Measurements from ENCODE around the gene PAIP2. TPM values are rescaled to one million over a fixed set of nuclear protein-coding genes. Genes with fewer than 3 reads are reported as not detected.

PAIP2 gene
- total RNA-seq, 1 experiment from 2014 or later: 95.0 TPM

DNA sequence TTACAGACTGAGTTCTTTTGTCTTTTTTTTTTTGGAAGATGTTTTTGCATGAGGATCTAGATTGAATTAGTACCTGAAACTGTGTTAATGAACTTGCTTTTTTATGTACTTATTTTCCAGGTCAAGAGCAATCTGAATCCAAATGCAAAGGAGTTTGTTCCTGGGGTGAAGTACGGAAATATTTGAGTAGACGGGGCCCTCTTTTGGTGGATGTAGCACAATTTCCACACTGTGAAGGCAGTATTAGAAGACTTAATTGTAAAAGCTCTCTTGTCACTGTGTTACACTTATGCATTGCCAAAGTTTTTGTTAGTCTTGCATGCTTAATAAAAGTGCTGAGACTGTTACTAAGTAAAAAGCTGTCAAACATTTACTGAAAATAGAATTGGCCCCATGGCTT lies 27.0 kb downstream of the PAIP2 start:
- ChIA-PET POLR2A (ENCODE audit: low non-redundant PET) (no interaction called here), CTCF (interaction anchor here (0.5 to 1.2 kb wide), 5 partner anchors 48 to 790 kb away, joined by 3 to 12 read pairs (median 4); no protein-coding TSS in a partner anchor)
- H3K36me3 ChIP-seq (ENCODE audit: insufficient read depth, low read length, poor library complexity, severe bottlenecking): peaks cover 71% of the 10 kb centered on the region

GRCh38 chr5:139369181-139369580 lies 27.5 kb downstream of the PAIP2 start:
- no peak for DNase-seq (ENCODE audit: low spot score)
- H3K36me3 ChIP-seq (ENCODE audit: insufficient read depth, low read length, poor library complexity, severe bottlenecking): peaks cover 66% of the 10 kb centered on the region
- H3K4me3 ChIP-seq (ENCODE audit: low read depth, low read length, poor library complexity, severe bottlenecking): no peak overlapping the region
- H3K4me1 ChIP-seq (ENCODE audit: insufficient read depth, low read length, poor library complexity, severe bottlenecking): no peaks in the 10 kb centered on the region
- no peak for TF ChIP-seq EZH2 (IDR thresholded peaks at IDR 0.05; ENCODE audit: borderline replicate concordance, low read depth, low read length, poor library complexity, severe bottlenecking)
- TF ChIP-seq, protein P1, sequence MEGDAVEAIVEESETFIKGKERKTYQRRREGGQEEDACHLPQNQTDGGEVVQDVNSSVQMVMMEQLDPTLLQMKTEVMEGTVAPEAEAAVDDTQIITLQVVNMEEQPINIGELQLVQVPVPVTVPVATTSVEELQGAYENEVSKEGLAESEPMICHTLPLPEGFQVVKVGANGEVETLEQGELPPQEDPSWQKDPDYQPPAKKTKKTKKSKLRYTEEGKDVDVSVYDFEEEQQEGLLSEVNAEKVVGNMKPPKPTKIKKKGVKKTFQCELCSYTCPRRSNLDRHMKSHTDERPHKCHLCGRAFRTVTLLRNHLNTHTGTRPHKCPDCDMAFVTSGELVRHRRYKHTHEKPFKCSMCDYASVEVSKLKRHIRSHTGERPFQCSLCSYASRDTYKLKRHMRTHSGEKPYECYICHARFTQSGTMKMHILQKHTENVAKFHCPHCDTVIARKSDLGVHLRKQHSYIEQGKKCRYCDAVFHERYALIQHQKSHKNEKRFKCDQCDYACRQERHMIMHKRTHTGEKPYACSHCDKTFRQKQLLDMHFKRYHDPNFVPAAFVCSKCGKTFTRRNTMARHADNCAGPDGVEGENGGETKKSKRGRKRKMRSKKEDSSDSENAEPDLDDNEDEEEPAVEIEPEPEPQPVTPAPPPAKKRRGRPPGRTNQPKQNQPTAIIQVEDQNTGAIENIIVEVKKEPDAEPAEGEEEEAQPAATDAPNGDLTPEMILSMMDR (conservative IDR thresholded peaks at IDR 0.05; ENCODE audit: low read depth, low read length): no peak
- H3K27me3 ChIP-seq (replicated peaks; ENCODE audit: insufficient read depth, low read depth, low read length, poor library complexity): no peaks in the 10 kb centered on the region
- POLR2A ChIA-PET (ENCODE audit: low non-redundant PET): no interaction called here
- intact Hi-C loops (cut with micrococcal nuclease; ENCODE audit: unreplicated experiment): no loop called here
- H3K9me3 ChIP-seq (ENCODE audit: low read depth, low read length, poor library complexity, severe bottlenecking): no peaks in the 10 kb centered on the region
- CTCF ChIA-PET: interaction anchor here (0.5 to 1.2 kb wide), 3 partner anchors 49 to 790 kb away, joined by 4 to 12 read pairs (median 4); no protein-coding TSS in a partner anchor
- H3K27ac ChIP-seq (ENCODE audit: low read depth, low read length, poor library complexity, severe bottlenecking): no peak overlapping the region
- no TSS peak for BruUV-seq (replicated peaks)

More for the DNA sequence above, 27.0 kb downstream of the PAIP2 start:
- DNase-seq (ENCODE audit: low spot score): peak; percentile 39
- H3K27ac ChIP-seq (ENCODE audit: low read depth, low read length, poor library complexity, severe bottlenecking): no peak overlapping the region
- H3K4me3 ChIP-seq (ENCODE audit: low read depth, low read length, poor library complexity, severe bottlenecking): no peak overlapping the region
- no peaks in the 10 kb centered on the region for H3K4me1 ChIP-seq (ENCODE audit: insufficient read depth, low read length, poor library complexity, severe bottlenecking)
- no peak for TF ChIP-seq EZH2 (IDR thresholded peaks at IDR 0.05; ENCODE audit: borderline replicate concordance, low read depth, low read length, poor library complexity, severe bottlenecking)
- TF ChIP-seq, protein P1 (conservative IDR thresholded peaks at IDR 0.05; ENCODE audit: low read depth, low read length): peak; percentile 36
- intact Hi-C loops (cut with micrococcal nuclease; ENCODE audit: unreplicated experiment): no loop called here
- no peaks in the 10 kb centered on the region for H3K9me3 ChIP-seq (ENCODE audit: low read depth, low read length, poor library complexity, severe bottlenecking)
- H3K27me3 ChIP-seq (replicated peaks; ENCODE audit: insufficient read depth, low read depth, low read length, poor library complexity): no peaks in the 10 kb centered on the region
- no TSS peak for BruUV-seq (replicated peaks)

DNA sequence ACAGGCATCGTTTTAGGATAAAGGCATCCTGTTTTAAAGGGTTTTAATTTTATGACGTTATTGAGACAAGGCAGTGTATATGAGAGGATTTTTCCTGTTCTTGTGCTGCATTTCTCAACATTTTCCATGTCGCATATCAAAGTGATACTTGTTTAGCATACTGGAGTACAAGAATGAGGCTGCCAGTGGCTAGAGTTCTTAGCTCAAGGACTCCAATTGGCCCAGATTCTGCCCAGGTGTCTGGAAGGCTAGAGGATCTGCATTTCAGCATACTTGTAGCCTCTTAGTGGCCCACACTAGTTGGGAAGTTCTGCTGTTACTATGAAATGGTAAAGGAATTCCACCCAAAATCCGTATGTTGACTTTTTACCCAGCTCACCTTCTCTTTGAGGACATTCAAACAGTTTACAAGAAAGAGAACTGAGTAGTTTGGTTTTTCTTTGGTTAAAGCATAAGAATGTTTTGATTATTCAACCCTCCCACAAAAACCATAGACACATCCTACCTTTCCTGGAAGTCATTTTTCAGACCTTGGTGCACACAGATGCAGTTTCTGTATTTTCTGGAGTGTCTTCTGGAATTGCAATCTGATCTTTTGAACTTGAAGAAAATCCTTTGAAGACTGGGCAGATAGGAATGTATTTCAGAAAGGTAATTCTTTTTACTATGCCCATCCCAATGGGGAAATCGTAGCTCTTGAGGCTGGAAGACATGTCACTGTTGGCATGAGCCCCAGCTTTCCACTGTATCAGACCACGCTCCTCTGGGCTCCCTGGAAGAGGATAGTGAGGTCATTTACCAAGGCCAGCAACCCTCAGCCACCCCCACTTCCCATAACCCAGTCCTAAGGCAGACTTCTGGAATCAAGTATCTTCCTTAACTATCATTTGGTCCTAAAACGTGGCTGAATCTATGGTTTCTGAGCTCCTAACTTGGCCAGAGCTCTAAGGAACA lies 30.1 kb downstream of the PAIP2 start:
- POLR2A ChIA-PET (ENCODE audit: low non-redundant PET): interaction anchor here (0.6 kb wide), 1 partner anchor 10 kb away, joined by 4 read pairs; no protein-coding TSS in a partner anchor

More for the DNA sequence above, 30.1 kb downstream of the PAIP2 start:
- H3K9me3 ChIP-seq (ENCODE audit: low read depth, low read length, poor library complexity, severe bottlenecking): no peaks in the 10 kb centered on the region
- H3K4me1 ChIP-seq (ENCODE audit: insufficient read depth, low read length, poor library complexity, severe bottlenecking): no peaks in the 10 kb centered on the region
- no TSS peak for BruUV-seq (replicated peaks)
- CTCF ChIA-PET: no interaction called here
- intact Hi-C loops (cut with micrococcal nuclease; ENCODE audit: unreplicated experiment): no loop called here
- TF ChIP-seq, protein P1 (conservative IDR thresholded peaks at IDR 0.05; ENCODE audit: low read depth, low read length): no peak
- peaks cover 41% of the 10 kb centered on the region for H3K36me3 ChIP-seq (ENCODE audit: insufficient read depth, low read length, poor library complexity, severe bottlenecking)
- no peak overlapping the region for H3K27ac ChIP-seq (ENCODE audit: low read depth, low read length, poor library complexity, severe bottlenecking)
- DNase-seq (ENCODE audit: low spot score): no peak
- H3K4me3 ChIP-seq (ENCODE audit: low read depth, low read length, poor library complexity, severe bottlenecking): no peak overlapping the region
- no peaks in the 10 kb centered on the region for H3K27me3 ChIP-seq (replicated peaks; ENCODE audit: insufficient read depth, low read depth, low read length, poor library complexity)

All from A673 (cell line).